ENCODE data around the gene KCNK1.

- TF ChIP-seq CTCF (conservative IDR thresholded peaks at IDR 0.05) (no peak), EZH2 (IDR thresholded peaks at IDR 0.05; ENCODE audit: low read depth) (no peak)
Observed at GRCh38 chr1:233615571-233615970, 1.7 kb downstream of the KCNK1 start.
